ENCODE results near the gene PRICKLE2.

PRICKLE2 gene

DNA sequence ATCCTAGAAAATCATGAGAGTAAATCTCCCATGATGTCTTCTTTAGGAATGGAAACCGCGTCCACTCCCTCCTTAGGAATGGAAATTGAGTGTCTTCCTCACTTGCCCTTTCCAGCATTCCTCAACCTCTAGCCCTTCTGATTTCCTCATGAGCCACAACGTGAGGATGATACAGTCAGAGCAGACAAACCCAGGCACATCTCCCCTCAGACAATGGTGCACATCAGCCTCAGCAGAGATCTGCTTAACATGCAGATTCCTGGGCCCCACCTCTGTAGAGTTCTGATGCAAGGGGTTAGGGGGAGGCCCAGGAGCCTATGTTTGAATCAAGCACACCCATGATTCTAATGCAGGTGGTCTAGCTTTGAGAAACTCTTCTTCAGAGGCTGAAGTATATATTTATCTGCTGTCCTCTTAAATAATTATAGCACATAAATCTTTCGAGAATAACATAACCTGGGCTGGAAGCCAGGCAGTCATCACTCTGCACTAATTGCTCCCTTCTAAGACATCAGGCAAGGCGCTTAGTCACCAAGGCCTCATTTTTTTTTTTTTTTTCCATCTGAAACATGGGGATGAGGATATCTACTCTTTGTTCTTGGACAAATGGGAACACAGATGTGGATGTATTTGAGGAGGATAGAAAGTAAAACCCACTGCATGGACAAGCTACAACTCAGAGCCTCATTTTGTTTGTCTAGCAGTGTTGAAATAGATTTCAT, 81.7 kb downstream of the PRICKLE2 start:
- in situ Hi-C loops (cut with HindIII; ENCODE audit: low pct_ligation_motif_present, low sequenced_read_pairs) = no loop called here
- no peak overlapping the region for H3K27ac ChIP-seq
- H3K27me3 ChIP-seq (replicated peaks) = no peaks in the 10 kb centered on the region
- H3K36me3 ChIP-seq (replicated peaks) = peaks cover 15% of the 10 kb centered on the region
- peak; percentile 16 for DNase-seq
- TF ChIP-seq, protein P1, sequence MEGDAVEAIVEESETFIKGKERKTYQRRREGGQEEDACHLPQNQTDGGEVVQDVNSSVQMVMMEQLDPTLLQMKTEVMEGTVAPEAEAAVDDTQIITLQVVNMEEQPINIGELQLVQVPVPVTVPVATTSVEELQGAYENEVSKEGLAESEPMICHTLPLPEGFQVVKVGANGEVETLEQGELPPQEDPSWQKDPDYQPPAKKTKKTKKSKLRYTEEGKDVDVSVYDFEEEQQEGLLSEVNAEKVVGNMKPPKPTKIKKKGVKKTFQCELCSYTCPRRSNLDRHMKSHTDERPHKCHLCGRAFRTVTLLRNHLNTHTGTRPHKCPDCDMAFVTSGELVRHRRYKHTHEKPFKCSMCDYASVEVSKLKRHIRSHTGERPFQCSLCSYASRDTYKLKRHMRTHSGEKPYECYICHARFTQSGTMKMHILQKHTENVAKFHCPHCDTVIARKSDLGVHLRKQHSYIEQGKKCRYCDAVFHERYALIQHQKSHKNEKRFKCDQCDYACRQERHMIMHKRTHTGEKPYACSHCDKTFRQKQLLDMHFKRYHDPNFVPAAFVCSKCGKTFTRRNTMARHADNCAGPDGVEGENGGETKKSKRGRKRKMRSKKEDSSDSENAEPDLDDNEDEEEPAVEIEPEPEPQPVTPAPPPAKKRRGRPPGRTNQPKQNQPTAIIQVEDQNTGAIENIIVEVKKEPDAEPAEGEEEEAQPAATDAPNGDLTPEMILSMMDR (IDR thresholded peaks at IDR 0.05; ENCODE audit: low read depth, low read length, missing control alignments) = no peak
- no peak overlapping the region for H3K4me3 ChIP-seq (ENCODE audit: low read depth, low read length)

DNA sequence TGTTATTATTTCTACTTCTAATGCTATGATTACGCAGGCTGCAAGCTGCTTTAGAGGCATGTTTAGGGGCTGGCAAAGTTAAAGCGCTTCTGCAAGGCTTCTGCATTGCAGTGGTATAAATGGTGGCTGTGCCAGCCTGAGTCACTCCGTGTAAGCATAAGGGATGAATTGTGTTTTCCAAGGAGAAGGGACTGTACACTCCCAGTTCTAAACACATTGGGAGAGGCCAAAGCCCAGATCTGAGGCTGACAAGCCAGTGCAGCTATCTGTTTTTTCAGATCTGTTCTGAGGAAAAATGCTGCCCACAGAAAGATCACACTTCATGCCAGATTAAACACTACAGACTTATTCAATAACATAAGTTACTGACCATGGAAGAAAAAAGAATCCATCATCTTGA, 83.8 kb downstream of the PRICKLE2 start:
- Histone ChIP-seq H3K4me3 (ENCODE audit: low read depth, low read length) (no peak overlapping the region), H3K27me3 (replicated peaks) (no peaks in the 10 kb centered on the region), H3K27ac (no peak overlapping the region), H3K36me3 (replicated peaks) (peaks cover 4% of the 10 kb centered on the region)
- in situ Hi-C loops (cut with HindIII; ENCODE audit: low pct_ligation_motif_present, low sequenced_read_pairs) = no loop called here
- no peak for DNase-seq
- TF ChIP-seq, protein P1 (IDR thresholded peaks at IDR 0.05; ENCODE audit: low read depth, low read length, missing control alignments) = no peak

DNA sequence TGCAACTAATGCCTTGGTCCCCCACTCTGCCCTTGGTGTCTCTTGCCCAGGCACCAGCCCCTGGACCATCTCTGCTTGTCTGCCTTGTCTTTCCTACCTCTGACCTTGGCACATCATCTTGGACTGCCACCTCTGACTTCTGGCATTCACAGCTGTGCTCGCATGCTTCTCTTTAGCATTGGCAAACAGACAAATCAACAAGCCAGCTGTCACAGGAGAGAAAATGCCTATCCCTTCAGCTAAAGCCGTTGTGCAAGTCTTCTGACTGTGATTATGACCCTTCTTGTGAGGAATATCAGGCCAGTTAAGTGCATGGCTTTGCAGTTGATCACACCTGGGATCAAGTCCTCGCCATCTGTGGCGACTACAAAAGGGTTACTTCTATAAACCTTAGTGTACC, 84.6 kb downstream of the PRICKLE2 start:
- Histone ChIP-seq H3K27ac (no peak overlapping the region), H3K27me3 (replicated peaks) (no peaks in the 10 kb centered on the region), H3K36me3 (replicated peaks) (no peaks in the 10 kb centered on the region), H3K4me3 (ENCODE audit: low read depth, low read length) (no peak overlapping the region)
- TF ChIP-seq, protein P1 (IDR thresholded peaks at IDR 0.05; ENCODE audit: low read depth, low read length, missing control alignments) = no peak
- in situ Hi-C loops (cut with HindIII; ENCODE audit: low pct_ligation_motif_present, low sequenced_read_pairs) = no loop called here
- DNase-seq = no peak

DNA sequence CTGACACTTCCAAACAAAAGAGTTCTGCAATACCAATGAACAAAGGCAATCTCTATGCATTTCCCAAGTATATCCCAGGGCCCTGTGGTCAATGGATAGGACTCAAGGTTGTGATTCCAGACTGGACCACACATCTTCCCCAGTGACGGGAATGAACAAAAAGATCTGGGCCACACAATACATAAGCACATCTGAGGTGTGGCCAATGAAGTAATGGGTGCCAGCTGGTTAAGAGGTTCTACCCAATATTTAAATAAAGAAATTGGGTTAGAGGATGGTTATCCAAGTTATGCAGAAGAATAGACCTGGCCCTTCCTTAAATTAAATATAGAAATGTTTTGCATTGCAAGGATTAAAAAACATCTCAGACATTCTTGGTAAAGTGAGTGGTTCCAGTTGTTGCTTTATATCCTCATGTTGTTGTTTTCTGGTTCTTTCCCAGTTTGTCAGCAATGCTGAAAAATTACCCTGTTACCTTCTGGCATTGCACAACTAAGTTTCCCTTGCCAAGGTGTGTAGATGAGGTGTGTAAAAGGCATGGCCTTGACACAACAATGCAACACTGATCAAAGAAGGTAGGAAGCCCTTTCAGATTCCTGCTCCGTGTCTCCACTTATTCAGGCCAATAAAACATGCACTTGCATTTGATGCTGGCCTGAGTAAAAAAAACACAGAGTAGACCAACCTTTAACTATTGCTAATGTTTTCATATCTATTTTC, 86.5 kb downstream of the PRICKLE2 start:
- in situ Hi-C loops (cut with HindIII; ENCODE audit: low pct_ligation_motif_present, low sequenced_read_pairs) = no loop called here
- no peak overlapping the region for H3K27ac ChIP-seq
- no peak for DNase-seq
- TF ChIP-seq, protein P1 (IDR thresholded peaks at IDR 0.05; ENCODE audit: low read depth, low read length, missing control alignments) = no peak
- H3K4me3 ChIP-seq (ENCODE audit: low read depth, low read length) = no peak overlapping the region
- H3K27me3 ChIP-seq (replicated peaks) = no peaks in the 10 kb centered on the region
- no peaks in the 10 kb centered on the region for H3K36me3 ChIP-seq (replicated peaks)

DNA sequence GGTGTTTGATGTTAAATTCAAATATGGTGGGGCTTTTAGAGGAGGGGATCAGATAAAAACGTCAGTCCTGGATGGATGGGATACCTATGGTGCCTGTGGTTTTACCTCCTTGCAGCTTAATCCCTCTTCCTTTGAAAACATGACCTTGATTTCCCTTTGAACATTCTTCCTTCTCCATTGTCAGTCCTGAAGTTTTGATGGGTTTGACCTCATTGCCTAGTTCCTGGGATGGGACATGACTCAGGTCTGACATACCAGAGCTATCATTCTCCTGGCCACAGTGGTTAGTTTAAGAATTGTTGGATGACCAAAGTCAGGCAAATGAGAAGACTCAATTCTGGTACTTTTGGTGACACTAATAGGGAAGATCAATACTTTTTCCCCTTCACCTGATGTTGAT, 87.2 kb downstream of the PRICKLE2 start:
- TF ChIP-seq, protein P1 (IDR thresholded peaks at IDR 0.05; ENCODE audit: low read depth, low read length, missing control alignments) = no peak
- Histone ChIP-seq H3K27me3 (replicated peaks) (no peaks in the 10 kb centered on the region), H3K27ac (no peak overlapping the region), H3K4me3 (ENCODE audit: low read depth, low read length) (no peak overlapping the region), H3K36me3 (replicated peaks) (no peaks in the 10 kb centered on the region)
- peak; percentile 14 for DNase-seq
- in situ Hi-C loops (cut with HindIII; ENCODE audit: low pct_ligation_motif_present, low sequenced_read_pairs) = no loop called here
